K562 (cell line): Measurements from ENCODE around the gene BRMS1. TPM values are rescaled to one million over a fixed set of nuclear protein-coding genes. Genes with fewer than 3 reads are reported as not detected.

Source experiments
- BCOR ChIP-seq: fragments of 450-650 bp; IDR thresholded peaks from 2 replicates; pipeline ENCODE4 v1.6.1; 2016
- BRD4 ChIP-seq: fragments of 200-600 bp; sonication (generic); IDR thresholded peaks from 2 replicates; pipeline ENCODE4 v1.6.1; 2017; ENCODE audit warnings: inconsistent platforms
- CBX3 ChIP-seq, 2 experiments: IDR thresholded peaks; 1 replicate in 1 of 2; 2 replicates in 1 of 2; pipeline ENCODE4 v1.6.1; 2012; ENCODE audit warnings: inconsistent platforms in 2 of 2, low read length in 2 of 2, borderline replicate concordance in 1 of 2, control low read depth in 1 of 2
- DNMT1 ChIP-seq: fragments of 450-650 bp; IDR thresholded peaks from 2 replicates; pipeline ENCODE4 v1.6.1; 2016; ENCODE audit warnings: antibody characterized with exemption, mild to moderate bottlenecking
- ELF2 ChIP-seq: fragments of 250-450 bp; sonication (Bioruptor Pico); IDR thresholded peaks from 2 replicates; pipeline ENCODE4 v1.5.0; 2021; ENCODE audit warnings: mild to moderate bottlenecking
- JUN ChIP-seq, 2 experiments: sonication (generic) in 1 of 2; formaldehyde crosslinking in 1 of 2; IDR thresholded peaks; 2 replicates each; pipeline versions ENCODE4 v1.6.1 to v1.8.0; 2012 to 2022; ENCODE audit warnings: borderline replicate concordance in 2 of 2, mild to moderate bottlenecking in 2 of 2, improper control_type of control experiment in 1 of 2, low read depth in 1 of 2, low read length in 1 of 2, missing genetic modification reagents in 1 of 2
- KLF6 ChIP-seq: fragments of 250-450 bp; sonication (Bioruptor Pico); IDR thresholded peaks from 2 replicates; pipeline ENCODE4 v1.4.0; 2020; ENCODE audit warnings: mild to moderate bottlenecking, moderate library complexity, borderline replicate concordance
- ZFX ChIP-seq: sonication (generic); formaldehyde crosslinking; IDR thresholded peaks from 2 replicates; pipeline ENCODE4 v1.8.0; 2022; ENCODE audit warnings: mild to moderate bottlenecking, missing genetic modification reagents, moderate library complexity
- ZNF184 ChIP-seq: sonication (generic); formaldehyde crosslinking; IDR thresholded peaks from 2 replicates; pipeline ENCODE4 v1.5.0; 2020; ENCODE audit warnings: missing genetic modification reagents
- ZNF449 ChIP-seq: fragments of 250-450 bp; sonication (Bioruptor Pico); IDR thresholded peaks from 2 replicates; pipeline ENCODE4 v1.8.0; 2022; ENCODE audit warnings: moderate library complexity, mild to moderate bottlenecking, inconsistent platforms
- polyA plus RNA-seq, 8 experiments: library from polyadenylated mRNA; depleted of rRNA in 4 of 8; stranded (reverse) in 5 of 8; unstranded in 3 of 8; fragments of >200 nt; fragmentation: Nextera tagmentation in 2 of 8; fragmentation: Illumina TruSeq in 1 of 8; extraction: Ambion mirVana in 2 of 8; extraction: Trizol in 1 of 8; gene quantifications; 2 replicates each; pipeline versions ENCODE4 v1.2.1 to v1.2.3, GENCODE V29; 2011 to 2014; ENCODE audit warnings: inconsistent platforms in 1 of 8, missing spikeins in 1 of 8
- total RNA-seq, 7 experiments: library from RNA; depleted of rRNA in 6 of 7; stranded (reverse); fragments of >200 nt in 6 of 7; fragmentation: Illumina TruSeq in 2 of 7; extraction: Trizol in 2 of 7; gene quantifications; 2 replicates each; pipeline versions ENCODE4 v1.2.1 to v1.2.3, GENCODE V29; 2011 to 2021; ENCODE audit warnings: low replicate concordance in 1 of 7
- TF ChIP-seq, protein P1 (sequence below): fragments of 450-650 bp; conservative IDR thresholded peaks from 2 replicates; pipeline ENCODE4 v1.6.1; 2016; ENCODE audit warnings: missing genetic modification characterization, low read depth, mild to moderate bottlenecking, control low read depth, missing compliant biosample characterization
- TF ChIP-seq, protein P2 (sequence below): sonication (generic); formaldehyde crosslinking; IDR thresholded peaks from 2 replicates; pipeline ENCODE4 v1.8.0; 2022; ENCODE audit warnings: missing genetic modification reagents, mild to moderate bottlenecking, borderline replicate concordance
- TF ChIP-seq, protein P3 (sequence below), 2 experiments: fragments of 450-650 bp in 1 of 2; sonication (generic) in 1 of 2; formaldehyde crosslinking in 1 of 2; IDR thresholded peaks; 2 replicates each; pipeline versions ENCODE4 v1.7.1 to v1.9.0; 2016 to 2022; ENCODE audit warnings: inconsistent platforms in 1 of 2, mild to moderate bottlenecking in 1 of 2, missing genetic modification reagents in 1 of 2

The BRMS1 gene
- total and polyA plus RNA-seq, 9 of the 15 experiments (the other 6 are each of a cell fraction or from before 2014, with no cell fraction given) = 2.2 to 78.8 (median 33.4) TPM

DNA sequence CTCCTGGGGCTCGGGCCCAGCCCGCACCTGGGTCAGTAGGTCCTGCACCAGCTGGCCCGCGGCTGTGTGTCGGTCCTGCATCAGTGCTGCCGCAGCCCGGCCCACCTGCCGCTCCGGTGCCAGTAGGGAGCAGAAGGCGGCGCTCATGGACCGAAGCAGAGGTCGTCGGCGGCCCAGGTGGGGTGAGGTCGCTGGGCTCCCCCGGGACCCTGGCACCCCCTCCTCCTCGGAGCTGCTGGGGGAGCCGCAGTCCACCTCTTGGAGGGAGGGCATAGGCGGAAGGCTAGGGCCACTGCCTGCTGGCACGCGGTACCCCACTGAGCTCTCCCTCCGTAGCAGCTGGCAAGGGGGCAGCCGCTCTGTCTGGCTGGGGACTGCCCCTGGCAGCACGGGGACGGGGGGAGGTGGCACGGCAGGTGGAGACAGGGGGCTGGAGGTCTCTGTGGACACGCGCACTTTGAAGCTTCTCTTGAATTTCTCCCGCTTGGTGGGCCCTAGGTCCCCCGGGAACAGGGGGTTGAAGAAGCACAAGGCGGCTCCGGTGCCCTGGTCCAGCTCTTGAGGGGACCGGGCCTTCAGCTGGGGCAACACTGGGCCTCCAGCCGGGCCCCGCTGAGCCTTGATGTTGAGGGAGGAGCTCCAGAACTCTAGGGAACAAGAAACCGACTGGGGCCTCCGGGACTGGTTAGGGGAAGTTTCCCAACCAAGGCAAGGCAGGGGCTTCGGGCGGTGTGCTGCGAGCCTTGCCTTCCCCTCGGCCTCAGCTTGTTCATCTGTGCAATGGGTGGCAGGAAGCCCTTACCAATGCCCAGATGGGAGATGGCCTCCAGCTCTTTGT lies 10.1 kb downstream of the BRMS1 start (continued):
- TF ChIP-seq, protein P1, sequence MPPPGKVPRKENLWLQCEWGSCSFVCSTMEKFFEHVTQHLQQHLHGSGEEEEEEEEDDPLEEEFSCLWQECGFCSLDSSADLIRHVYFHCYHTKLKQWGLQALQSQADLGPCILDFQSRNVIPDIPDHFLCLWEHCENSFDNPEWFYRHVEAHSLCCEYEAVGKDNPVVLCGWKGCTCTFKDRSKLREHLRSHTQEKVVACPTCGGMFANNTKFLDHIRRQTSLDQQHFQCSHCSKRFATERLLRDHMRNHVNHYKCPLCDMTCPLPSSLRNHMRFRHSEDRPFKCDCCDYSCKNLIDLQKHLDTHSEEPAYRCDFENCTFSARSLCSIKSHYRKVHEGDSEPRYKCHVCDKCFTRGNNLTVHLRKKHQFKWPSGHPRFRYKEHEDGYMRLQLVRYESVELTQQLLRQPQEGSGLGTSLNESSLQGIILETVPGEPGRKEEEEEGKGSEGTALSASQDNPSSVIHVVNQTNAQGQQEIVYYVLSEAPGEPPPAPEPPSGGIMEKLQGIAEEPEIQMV (tag) = no peak
- TF ChIP-seq ELF2 (CRISPR knock-in tag) = no peak
- no peak for TF ChIP-seq JUN (IDR thresholded peaks at IDR 0.05; ENCODE audit: borderline replicate concordance, low read depth, low read length)
- TF ChIP-seq JUN (CRISPR knock-in tag; IDR thresholded peaks at IDR 0.05; ENCODE audit: borderline replicate concordance) = no peak
- peak; percentile 17; the same call in 1 of the 2 replicates for TF ChIP-seq ZFX (CRISPR knock-in tag)
- no peak for TF ChIP-seq ZNF449
- TF ChIP-seq BRD4 = no peak
- no peak for TF ChIP-seq DNMT1
- TF ChIP-seq, protein P2, sequence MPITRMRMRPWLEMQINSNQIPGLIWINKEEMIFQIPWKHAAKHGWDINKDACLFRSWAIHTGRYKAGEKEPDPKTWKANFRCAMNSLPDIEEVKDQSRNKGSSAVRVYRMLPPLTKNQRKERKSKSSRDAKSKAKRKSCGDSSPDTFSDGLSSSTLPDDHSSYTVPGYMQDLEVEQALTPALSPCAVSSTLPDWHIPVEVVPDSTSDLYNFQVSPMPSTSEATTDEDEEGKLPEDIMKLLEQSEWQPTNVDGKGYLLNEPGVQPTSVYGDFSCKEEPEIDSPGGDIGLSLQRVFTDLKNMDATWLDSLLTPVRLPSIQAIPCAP (CRISPR knock-in tag) = no peak
- no peak for TF ChIP-seq ZNF184
- no peak for TF ChIP-seq KLF6
- TF ChIP-seq CBX3 (IDR thresholded peaks at IDR 0.05; ENCODE audit: borderline replicate concordance in 1 of 2, low read length in 2 of 2) = no peak
- 0 out of 2 replicates have a peak, but pooled peaks have one; percentile 34 for TF ChIP-seq BCOR
- TF ChIP-seq, protein P3, sequence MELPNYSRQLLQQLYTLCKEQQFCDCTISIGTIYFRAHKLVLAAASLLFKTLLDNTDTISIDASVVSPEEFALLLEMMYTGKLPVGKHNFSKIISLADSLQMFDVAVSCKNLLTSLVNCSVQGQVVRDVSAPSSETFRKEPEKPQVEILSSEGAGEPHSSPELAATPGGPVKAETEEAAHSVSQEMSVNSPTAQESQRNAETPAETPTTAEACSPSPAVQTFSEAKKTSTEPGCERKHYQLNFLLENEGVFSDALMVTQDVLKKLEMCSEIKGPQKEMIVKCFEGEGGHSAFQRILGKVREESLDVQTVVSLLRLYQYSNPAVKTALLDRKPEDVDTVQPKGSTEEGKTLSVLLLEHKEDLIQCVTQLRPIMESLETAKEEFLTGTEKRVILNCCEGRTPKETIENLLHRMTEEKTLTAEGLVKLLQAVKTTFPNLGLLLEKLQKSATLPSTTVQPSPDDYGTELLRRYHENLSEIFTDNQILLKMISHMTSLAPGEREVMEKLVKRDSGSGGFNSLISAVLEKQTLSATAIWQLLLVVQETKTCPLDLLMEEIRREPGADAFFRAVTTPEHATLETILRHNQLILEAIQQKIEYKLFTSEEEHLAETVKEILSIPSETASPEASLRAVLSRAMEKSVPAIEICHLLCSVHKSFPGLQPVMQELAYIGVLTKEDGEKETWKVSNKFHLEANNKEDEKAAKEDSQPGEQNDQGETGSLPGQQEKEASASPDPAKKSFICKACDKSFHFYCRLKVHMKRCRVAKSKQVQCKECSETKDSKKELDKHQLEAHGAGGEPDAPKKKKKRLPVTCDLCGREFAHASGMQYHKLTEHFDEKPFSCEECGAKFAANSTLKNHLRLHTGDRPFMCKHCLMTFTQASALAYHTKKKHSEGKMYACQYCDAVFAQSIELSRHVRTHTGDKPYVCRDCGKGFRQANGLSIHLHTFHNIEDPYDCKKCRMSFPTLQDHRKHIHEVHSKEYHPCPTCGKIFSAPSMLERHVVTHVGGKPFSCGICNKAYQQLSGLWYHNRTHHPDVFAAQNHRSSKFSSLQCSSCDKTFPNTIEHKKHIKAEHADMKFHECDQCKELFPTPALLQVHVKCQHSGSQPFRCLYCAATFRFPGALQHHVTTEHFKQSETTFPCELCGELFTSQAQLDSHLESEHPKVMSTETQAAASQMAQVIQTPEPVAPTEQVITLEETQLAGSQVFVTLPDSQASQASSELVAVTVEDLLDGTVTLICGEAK (IDR thresholded peaks at IDR 0.05) = no peak
- TF ChIP-seq, protein P3 (CRISPR knock-in tag; IDR thresholded peaks at IDR 0.05) = no peak
